SU-DHL-6 (cell line): Measurements from ENCODE around the gene RELA.

Experiments
- H2AFZ ChIP-seq: fragments of 200-600 bp; sonication (generic); 2 replicates; pipeline ENCODE4 v1.6.1; 2014; ENCODE audit warnings: low read depth, mild to moderate bottlenecking, moderate library complexity, mixed read lengths, antibody characterized with exemption, low read length; ENCODE audit not compliant: severe bottlenecking
- H3F3A ChIP-seq: fragments of 200-600 bp; shearing (Covaris generic); 2 replicates; pipeline ENCODE4 v1.6.0; 2016; ENCODE audit warnings: antibody characterized with exemption, mild to moderate bottlenecking; ENCODE audit not compliant: insufficient read depth
- H3K27ac ChIP-seq: fragments of 200-600 bp; sonication (generic); 2 replicates; pipeline ENCODE4 v1.5.1; 2016; ENCODE audit warnings: low read depth, mild to moderate bottlenecking, low read length, moderate library complexity, mixed read lengths
- H3K27me3 ChIP-seq: fragments of 200-600 bp; sonication (generic), shearing (Covaris generic); 2 replicates; pipeline ENCODE4 v1.6.0; 2014; ENCODE audit warnings: mild to moderate bottlenecking, low read length
- H3K36me3 ChIP-seq: fragments of 200-600 bp; sonication (generic); 2 replicates; pipeline ENCODE4 v1.6.1; 2014; ENCODE audit warnings: mild to moderate bottlenecking, low read length, mixed read lengths
- H3K4me2 ChIP-seq: fragments of 300-600, 200-600 bp; shearing (Covaris generic), sonication (generic); 2 replicates; pipeline ENCODE4 v1.6.0; 2014; ENCODE audit warnings: low read length, low read depth, mild to moderate bottlenecking; ENCODE audit not compliant: poor library complexity, severe bottlenecking
- H3K4me3 ChIP-seq: fragments of 200-600 bp; sonication (generic); 2 replicates; pipeline ENCODE4 v1.5.1; 2014; ENCODE audit warnings: antibody characterized with exemption, low read length, mild to moderate bottlenecking, mixed read lengths; ENCODE audit not compliant: insufficient read depth, poor library complexity, severe bottlenecking
- H3K79me2 ChIP-seq: fragments of 200-600 bp; sonication (generic); 2 replicates; pipeline ENCODE4 v1.6.1; 2014; ENCODE audit warnings: mild to moderate bottlenecking, low read length, moderate library complexity; ENCODE audit not compliant: insufficient read depth
- H3K9ac ChIP-seq: fragments of 200-600 bp; sonication (generic); 2 replicates; pipeline ENCODE4 v1.7.0; 2014; ENCODE audit warnings: mild to moderate bottlenecking, low read length
- H3K9me2 ChIP-seq: fragments of 200-600 bp; sonication (generic); replicated peaks from 2 replicates; pipeline ENCODE4 v1.6.1; 2014; ENCODE audit warnings: low read length; ENCODE audit not compliant: insufficient read depth
- H3K9me3 ChIP-seq: fragments of 200-600 bp; sonication (generic); 2 replicates; pipeline ENCODE4 v1.6.1; 2014; ENCODE audit warnings: low read length, mixed read lengths; ENCODE audit not compliant: insufficient read depth
- H4K20me1 ChIP-seq: fragments of 200-600 bp; sonication (generic); 2 replicates; pipeline ENCODE4 v1.6.1; 2014; ENCODE audit warnings: low read depth, mild to moderate bottlenecking, antibody characterized with exemption, low read length, moderate library complexity, mixed read lengths
- CTCF ChIP-seq: fragments of 200-600 bp; sonication (generic); IDR thresholded peaks from one replicate; pipeline ENCODE4 v1.5.1; 2017; ENCODE audit warnings: antibody characterized with exemption, mild to moderate bottlenecking, low read length, moderate library complexity; ENCODE audit not compliant: insufficient read depth, poor library complexity, severe bottlenecking
- EZH2phosphoT487 ChIP-seq: fragments of 200-600 bp; sonication (generic), shearing (Covaris generic); conservative IDR thresholded peaks from 2 replicates; pipeline ENCODE4 v1.6.1; 2018; ENCODE audit warnings: mild to moderate bottlenecking, antibody characterized with exemption, low read length, moderate library complexity, mixed read lengths

The RELA gene

GRCh38 chr11:65650547-65651338 lies 12.0 kb downstream of the RELA start:
- Histone ChIP-seq H3K27ac (no peak overlapping the region), H3K9ac (no peak overlapping the region), H3F3A (peaks cover 19% of the 10 kb centered on the region), H3K27me3 (no peaks in the 10 kb centered on the region), H3K9me2 (no peaks in the 10 kb centered on the region), H3K36me3 (no peaks in the 10 kb centered on the region), H3K9me3 (no peaks in the 10 kb centered on the region), H3K4me3 (no peak overlapping the region), H2AFZ (no peak overlapping the region), H3K79me2 (no peaks in the 10 kb centered on the region), H4K20me1 (no peaks in the 10 kb centered on the region), H3K4me2 (no peak overlapping the region)
- no peak for TF ChIP-seq EZH2phosphoT487

GRCh38 chr11:65649656-65650546 lies 12.8 kb downstream of the RELA start:
- H3F3A ChIP-seq, result peaks cover 19% of the 10 kb centered on the region
- no peaks in the 10 kb centered on the region for H3K79me2 ChIP-seq
- H3K27ac ChIP-seq, result no peak overlapping the region
- no peaks in the 10 kb centered on the region for H3K36me3 ChIP-seq
- H3K4me2 ChIP-seq, result no peak overlapping the region
- no peaks in the 10 kb centered on the region for H3K9me2 ChIP-seq
- no peaks in the 10 kb centered on the region for H4K20me1 ChIP-seq
- H3K27me3 ChIP-seq, result no peaks in the 10 kb centered on the region
- H3K9me3 ChIP-seq, result no peaks in the 10 kb centered on the region
- TF ChIP-seq EZH2phosphoT487 (no peak), CTCF (no peak)
- H3K4me3 ChIP-seq, result no peak overlapping the region
- no peak overlapping the region for H3K9ac ChIP-seq
- H2AFZ ChIP-seq, result no peak overlapping the region

- Histone ChIP-seq H3K4me3 (no peak overlapping the region), H3K9me2 (no peaks in the 10 kb centered on the region), H3K79me2 (no peaks in the 10 kb centered on the region), H3F3A (peaks cover 19% of the 10 kb centered on the region), H3K27ac (no peak overlapping the region), H3K36me3 (no peaks in the 10 kb centered on the region), H2AFZ (no peak overlapping the region), H4K20me1 (no peaks in the 10 kb centered on the region), H3K27me3 (no peaks in the 10 kb centered on the region), H3K9ac (no peak overlapping the region), H3K9me3 (no peaks in the 10 kb centered on the region), H3K4me2 (no peak overlapping the region)
- no peak for TF ChIP-seq EZH2phosphoT487
- TF ChIP-seq CTCF, result no peak
Observed at GRCh38 chr11:65648997-65649493, 13.7 kb downstream of the RELA start.
